PC-9 (cell line): ENCODE measurements around the gene MAGEA8.
"Not testable (repeated sequence)": the region's sequence is repeated elsewhere in the genome, so short reads cannot be mapped to it uniquely, and the experiment has no call there.

Source experiments
- EZH2 ChIP-seq: fragments of 200-600 bp; sonication (generic); IDR thresholded peaks from 2 replicates; pipeline ENCODE4 v1.8.0; 2017; ENCODE audit warnings: antibody characterized with exemption, low read depth
- TF ChIP-seq, protein P1 (sequence below): fragments of 200-600 bp; sonication (generic); conservative IDR thresholded peaks from 2 replicates; pipeline ENCODE4 v1.6.1; 2017; ENCODE audit warnings: mixed run types, antibody characterized with exemption, mild to moderate bottlenecking, moderate library complexity

DNA sequence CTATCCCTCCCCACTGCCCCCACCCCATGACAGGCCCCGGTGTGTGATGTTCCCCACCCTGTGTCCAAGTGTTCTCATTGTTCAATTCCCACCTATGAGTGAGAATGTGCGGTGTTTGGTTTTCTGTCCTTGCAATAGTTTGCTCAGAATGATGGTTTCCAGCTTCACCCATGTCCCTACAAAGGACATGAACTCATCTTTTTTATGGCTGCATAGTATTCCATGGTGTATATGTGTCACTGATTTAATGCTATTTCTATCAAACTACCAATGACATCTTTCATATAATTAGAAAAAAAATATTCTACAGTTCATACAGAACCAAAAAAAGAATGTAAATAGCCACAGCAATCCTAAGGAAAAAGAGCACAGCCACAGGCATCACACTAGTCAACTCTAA lies 9.8 kb downstream of the MAGEA8 start:
- not testable (repeated sequence) for TF ChIP-seq EZH2
- TF ChIP-seq, protein P1, sequence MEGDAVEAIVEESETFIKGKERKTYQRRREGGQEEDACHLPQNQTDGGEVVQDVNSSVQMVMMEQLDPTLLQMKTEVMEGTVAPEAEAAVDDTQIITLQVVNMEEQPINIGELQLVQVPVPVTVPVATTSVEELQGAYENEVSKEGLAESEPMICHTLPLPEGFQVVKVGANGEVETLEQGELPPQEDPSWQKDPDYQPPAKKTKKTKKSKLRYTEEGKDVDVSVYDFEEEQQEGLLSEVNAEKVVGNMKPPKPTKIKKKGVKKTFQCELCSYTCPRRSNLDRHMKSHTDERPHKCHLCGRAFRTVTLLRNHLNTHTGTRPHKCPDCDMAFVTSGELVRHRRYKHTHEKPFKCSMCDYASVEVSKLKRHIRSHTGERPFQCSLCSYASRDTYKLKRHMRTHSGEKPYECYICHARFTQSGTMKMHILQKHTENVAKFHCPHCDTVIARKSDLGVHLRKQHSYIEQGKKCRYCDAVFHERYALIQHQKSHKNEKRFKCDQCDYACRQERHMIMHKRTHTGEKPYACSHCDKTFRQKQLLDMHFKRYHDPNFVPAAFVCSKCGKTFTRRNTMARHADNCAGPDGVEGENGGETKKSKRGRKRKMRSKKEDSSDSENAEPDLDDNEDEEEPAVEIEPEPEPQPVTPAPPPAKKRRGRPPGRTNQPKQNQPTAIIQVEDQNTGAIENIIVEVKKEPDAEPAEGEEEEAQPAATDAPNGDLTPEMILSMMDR = not testable (repeated sequence)
